NCI-H1417 treated with DMSO at 0.1 percent for 48 hours (cell line): Measurements from ENCODE around the gene HHEX.
A peak's percentile ranks its signal among the peaks of the same experiment; 100 is the strongest.

ENCODE experiments used
- DNase-seq: peaks from one replicate; lab custom pipeline; 2025; lab: John Stamatoyannopoulos, UW

Gene HHEX

DNA sequence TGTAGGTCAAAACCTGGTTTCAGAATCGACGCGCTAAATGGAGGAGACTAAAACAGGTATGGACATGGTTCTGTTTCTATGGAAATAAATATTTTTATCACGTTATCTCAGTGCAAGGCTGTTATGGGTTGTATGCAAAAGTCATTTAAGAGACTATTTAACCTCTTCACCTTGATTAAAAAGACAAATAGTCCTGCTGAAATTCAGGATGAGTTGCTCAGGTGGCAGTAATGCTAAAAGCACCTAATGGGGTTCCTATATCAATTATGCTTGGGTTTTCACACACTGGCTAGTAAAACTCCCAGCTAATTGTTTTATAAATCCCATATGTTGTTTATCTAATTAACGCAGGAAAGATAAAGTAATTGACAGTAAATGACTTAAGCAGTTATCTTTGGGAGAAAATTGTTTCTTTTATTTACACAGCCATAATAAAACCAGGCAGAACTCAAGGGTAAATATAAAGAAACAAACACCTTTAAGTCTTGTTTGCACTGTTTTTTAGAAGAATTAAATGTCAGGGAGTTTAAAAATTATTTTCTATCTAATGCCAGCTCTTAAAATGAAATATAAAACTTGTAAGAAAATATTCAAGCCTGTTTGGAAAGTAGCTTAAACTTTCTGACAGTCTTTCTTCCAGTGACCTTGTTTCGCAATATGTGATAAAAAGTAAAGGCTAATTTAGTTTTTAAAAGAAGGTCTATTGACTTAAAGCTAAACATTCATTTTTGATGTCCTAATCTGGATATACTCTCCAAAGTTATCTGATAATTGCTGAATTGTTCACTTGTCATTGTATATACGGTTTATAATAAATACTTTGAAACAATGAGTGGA lies 3.2 kb downstream of the HHEX start:
- peak; percentile 7 for DNase-seq

DNA sequence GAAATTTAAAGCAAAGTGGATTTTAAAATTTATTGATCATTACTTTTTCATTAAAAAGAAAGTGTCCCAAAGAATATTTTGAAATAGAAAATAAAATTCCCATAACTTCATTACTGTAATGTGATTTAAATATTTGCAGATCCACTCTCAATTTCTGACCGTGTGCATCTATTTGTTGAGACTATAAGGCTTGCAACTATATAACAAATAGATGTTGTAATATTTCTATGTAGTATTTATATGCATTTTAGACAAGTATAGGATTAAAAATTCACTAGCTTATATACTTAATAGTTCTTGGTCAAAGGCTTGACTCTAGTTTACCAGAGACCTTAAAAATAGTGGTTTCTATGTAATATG lies 3.8 kb downstream of the HHEX start:
- no peak for DNase-seq

DNA sequence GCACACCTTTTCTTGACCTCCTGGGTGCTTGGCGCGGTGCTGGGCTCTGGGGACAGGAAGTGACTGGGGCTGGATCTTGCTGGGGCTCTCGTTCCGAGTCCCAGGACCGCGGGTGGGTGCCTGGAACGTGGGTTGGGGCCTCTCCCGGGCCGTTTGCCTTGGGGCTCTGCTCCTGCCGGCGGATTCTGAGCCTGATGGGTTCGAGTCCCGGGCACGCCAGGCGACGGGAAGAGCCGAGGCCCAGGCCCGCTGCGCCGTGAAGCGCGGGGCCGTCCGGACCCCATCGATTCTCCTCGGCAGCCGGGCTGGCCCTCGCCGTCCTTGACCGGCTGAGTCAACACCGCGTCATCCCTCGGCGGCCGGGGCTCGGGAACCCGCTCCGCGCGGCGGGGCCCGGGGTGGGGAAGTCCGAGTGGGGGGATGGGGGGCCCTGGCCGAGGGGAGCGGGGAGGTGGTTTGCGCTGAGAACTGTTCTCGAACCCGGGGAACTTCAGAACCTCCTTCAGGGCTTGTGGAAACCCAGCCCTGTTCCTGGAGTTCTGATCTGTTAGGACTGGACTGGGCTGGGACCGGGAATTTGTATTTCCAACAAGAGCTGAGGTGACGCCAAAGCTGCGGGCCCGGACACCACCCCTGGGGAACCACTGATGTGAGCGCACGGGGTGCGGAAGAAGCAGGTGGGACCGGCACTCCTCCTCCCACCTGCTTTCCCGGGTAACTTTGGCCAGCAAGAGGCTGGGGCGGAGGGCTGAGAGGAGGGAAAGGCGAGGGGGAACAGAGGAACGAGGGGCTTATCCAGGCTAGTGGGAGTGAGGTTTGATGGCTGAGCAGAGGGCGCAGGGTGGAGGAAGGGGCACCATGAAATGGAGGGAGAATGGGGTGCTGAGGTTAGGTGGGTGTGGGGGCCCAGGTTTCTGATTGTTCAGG lies 6.2 kb downstream of the HHEX start:
- DNase-seq, result no peak

GRCh38 chr10:92696606-92697383 lies 7.0 kb downstream of the HHEX start:
- no peak for DNase-seq

- no peak for DNase-seq
Measured at GRCh38 chr10:92697663-92698511, 8.1 kb downstream of the HHEX start.

DNA sequence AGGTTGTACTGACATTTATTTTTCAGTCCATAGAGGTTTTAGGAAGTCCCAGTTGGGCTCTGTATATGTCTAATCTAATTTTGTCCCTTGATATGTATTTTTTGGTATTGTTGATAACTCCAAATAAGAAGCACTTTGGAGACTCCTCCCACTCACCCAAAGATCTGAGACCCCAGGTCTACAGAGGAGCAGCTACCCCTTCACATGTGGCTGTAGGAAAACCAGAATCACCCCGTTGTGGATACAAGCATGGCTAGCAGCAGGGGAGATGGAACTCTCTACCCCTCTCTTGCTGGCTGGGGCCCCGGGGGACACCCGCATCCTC lies 9.4 kb downstream of the HHEX start:
- DNase-seq, result no peak

DNA sequence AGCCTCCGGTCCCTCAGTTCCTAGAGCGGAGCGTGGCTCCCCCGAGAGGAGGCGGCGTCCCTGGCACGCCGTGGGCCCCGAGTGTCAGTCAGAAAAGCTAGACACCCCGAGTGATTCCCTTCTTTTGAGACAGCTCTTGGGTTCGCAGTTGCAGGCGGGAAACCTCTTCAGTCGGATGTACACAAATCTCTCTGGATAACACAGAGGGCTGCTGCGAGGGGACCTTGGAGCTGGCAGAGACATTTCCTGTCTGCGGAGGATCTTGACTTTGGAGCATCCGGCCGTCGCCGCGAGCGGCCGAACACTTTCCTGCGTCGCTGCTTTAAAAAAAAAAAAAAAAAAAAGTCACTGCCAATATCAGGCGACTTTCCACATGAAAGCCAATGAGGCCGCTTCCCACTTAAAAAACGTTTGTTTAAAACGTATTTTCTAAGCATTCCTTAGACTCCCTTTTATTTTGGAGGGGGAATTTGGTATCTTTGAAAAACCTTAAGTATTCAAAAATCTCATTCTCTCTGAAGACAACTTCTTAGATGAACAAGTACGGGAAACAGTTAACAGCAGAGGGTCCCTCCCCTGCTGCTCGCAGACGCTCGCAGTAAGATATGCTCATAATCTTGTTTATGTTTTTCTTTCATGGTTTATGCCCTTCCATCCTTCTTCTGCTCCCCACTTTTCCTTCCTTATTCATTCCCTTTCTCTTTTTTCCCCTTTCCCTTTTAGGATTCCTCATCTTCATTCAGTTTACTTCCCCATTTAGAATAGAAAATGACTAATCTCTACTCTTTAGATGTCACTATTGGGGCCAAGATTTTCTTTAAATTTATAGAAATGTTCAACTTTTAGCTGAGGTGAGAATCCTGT lies 10.0 kb downstream of the HHEX start:
- DNase-seq, result no peak

GRCh38 chr10:92702301-92702916 lies 12.7 kb downstream of the HHEX start:
- no peak for DNase-seq

- peak; percentile 63 for DNase-seq
Measured at GRCh38 chr10:92712016-92712889, 22.5 kb downstream of the HHEX start.

DNA sequence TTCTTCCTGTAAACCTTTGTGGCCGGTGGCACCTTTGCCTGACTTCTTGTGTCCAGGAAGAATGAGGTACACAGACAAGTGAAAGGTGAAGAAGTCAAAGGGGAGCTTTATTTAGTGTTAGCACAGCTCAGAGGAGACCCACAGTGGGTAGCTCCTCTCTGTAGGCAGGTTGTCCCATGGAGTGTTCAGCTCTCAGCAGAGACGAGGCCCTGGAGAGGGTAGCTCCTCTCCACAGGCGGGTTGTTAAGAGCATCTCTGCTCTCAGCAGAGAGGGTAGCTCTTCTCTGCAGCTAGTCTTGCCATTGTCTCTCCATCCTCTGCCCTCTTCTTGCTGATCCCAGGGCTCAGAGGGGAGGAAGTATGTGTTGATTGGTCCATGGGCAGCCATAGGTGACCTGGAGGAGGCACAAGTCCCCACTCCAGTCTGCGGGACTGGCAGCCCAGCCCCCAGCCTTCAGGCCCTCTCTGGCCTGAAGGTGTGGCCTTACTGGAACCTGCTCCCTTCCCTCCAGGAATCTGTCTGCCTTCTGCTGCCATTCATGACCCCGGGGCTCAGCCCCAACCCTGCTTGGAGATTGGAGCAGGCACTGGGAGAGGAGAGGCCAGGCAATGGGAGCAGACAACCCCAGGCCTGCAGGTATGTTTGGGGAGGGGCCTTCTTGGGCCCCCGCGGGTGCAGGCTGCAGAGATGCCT lies 24.5 kb downstream of the HHEX start:
- DNase-seq, result no peak

DNA sequence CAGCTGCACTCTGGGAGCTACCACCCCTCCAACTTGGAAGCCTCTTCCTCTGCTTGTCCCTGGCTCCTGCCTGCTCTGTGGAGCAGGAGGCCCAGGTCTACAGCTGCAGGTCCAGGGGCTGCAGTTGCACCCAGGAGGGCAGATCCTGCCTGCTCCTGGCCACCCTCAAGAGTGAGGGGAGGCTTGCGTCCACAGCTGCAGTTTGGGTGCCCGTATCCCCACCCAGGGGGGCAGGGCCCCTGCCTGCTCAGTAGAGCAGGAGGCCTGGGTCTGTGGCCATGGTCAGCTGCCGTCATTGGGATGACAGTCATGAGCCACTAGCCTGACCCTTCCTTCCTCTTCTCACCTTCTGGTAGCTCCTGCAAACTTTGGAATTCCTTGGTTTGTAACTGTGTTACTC lies 25.1 kb downstream of the HHEX start:
- DNase-seq, result no peak

DNA sequence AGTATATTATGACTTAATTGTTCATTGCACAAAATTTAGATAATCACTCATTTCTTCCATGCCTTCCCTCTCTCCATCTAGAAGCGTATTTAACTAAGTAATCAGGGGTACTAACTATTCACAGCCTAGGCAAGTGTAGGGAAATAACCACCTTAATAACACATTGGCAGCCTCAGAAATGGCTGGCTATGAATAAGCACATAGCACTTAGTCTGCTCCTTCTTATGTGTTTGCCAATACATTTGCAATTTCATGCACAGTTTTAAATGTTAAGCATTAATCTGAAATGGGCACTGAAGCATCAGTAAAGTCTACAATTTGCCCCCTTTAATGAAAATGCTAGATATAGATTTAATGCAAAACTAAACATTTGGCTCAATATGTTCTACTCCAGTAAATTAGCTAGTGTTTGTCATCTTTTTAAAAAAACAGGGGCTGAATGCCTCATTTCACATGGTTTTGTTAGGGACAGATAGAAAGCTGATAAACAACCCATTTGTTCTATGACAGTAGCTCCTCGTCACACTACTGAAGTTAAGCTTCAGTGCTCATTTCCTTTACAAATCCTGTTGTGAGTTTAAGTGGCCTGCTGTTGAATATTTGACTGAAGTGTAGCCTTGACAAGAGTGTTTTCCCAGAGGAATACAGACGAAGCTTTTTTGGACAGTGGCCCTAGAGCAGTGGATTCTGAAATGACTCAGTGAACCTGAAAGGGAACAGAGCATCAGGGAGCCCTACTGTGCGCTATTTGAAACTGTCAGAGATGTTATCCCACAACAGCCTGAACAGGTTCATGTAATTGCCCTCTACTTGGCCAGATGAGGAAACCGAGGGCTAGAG lies 30.5 kb downstream of the HHEX start:
- DNase-seq, result no peak

DNA sequence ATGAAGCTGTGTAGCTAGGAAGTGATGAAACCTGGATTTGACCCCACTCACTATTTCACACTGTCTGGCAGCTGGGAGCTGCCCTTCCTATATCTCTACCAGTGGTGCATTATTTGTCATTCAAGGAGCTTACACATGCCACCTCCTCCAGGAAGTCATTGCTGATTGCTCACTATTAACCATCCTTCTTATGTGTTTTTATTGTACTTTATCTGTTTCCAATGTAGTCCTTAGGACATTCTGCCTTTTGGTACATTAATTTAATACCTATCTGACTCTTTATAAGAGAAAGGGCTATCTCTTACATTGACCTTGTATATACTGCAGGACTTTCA lies 31.0 kb downstream of the HHEX start:
- no peak for DNase-seq

GRCh38 chr10:92722349-92722748 lies 32.6 kb downstream of the HHEX start:
- no peak for DNase-seq

GRCh38 chr10:92727141-92727540 lies 37.4 kb downstream of the HHEX start:
- DNase-seq, result no peak

- no peak for DNase-seq
Measured at GRCh38 chr10:92727550-92727949, 37.8 kb downstream of the HHEX start.

DNA sequence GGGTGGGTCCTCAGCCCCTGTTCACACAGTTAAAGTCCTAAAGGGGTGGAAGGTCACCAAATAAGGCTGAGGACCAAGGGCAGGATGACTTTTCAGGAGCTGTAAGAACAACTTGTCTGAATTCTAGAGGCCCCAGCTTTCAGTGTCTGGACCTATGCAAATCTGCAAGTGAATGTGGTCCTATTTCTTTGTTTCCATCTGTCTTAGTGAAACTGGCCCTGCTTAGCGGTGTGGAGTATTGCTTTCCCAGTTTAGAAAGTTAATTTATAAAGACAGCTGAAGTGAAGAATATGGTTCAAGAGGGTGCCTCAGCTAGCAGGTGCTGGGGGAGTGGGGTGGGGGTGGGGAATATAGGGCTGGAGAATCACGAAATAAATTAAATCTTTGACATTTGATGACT lies 40.1 kb downstream of the HHEX start:
- no peak for DNase-seq

DNA sequence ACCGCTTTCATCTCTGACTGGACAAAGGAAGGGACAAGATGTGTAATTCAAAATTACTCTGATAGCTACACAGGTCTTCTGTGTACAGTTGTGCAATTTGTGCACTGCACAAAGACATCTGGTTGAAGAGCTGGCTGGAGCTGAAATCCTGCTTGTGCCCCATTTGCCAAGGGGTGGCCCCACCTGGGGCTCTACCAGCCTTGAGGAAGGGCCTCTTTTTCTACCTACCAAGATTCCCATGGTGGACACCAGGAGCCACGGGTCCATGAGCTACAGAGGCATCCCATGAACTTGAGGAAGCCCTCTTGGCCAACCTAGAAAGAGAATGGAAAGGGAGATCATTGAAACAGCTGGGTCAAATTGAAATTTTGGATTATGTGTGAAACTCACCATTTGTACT lies 43.2 kb downstream of the HHEX start:
- no peak for DNase-seq
